ENCODE data around the gene MTARC2. TPM values are rescaled to one million over a fixed set of nuclear protein-coding genes. Genes with fewer than 3 reads are reported as not detected.
A peak's percentile ranks its signal among the peaks of the same experiment; 100 is the strongest.

The MTARC2 gene
- total RNA-seq, 1 experiment from 2014 or later = 15.2 TPM

GRCh38 chr1:220786057-220786336 is 37.9 kb downstream of the MTARC2 start (continued):
- no peak for TF ChIP-seq STAT6 (CRISPR knock-in tag; conservative IDR thresholded peaks at IDR 0.05; ENCODE audit: low read depth)
- TF ChIP-seq JAZF1 (CRISPR knock-in tag; IDR thresholded peaks at IDR 0.05) = no peak
- TF ChIP-seq, protein P1, sequence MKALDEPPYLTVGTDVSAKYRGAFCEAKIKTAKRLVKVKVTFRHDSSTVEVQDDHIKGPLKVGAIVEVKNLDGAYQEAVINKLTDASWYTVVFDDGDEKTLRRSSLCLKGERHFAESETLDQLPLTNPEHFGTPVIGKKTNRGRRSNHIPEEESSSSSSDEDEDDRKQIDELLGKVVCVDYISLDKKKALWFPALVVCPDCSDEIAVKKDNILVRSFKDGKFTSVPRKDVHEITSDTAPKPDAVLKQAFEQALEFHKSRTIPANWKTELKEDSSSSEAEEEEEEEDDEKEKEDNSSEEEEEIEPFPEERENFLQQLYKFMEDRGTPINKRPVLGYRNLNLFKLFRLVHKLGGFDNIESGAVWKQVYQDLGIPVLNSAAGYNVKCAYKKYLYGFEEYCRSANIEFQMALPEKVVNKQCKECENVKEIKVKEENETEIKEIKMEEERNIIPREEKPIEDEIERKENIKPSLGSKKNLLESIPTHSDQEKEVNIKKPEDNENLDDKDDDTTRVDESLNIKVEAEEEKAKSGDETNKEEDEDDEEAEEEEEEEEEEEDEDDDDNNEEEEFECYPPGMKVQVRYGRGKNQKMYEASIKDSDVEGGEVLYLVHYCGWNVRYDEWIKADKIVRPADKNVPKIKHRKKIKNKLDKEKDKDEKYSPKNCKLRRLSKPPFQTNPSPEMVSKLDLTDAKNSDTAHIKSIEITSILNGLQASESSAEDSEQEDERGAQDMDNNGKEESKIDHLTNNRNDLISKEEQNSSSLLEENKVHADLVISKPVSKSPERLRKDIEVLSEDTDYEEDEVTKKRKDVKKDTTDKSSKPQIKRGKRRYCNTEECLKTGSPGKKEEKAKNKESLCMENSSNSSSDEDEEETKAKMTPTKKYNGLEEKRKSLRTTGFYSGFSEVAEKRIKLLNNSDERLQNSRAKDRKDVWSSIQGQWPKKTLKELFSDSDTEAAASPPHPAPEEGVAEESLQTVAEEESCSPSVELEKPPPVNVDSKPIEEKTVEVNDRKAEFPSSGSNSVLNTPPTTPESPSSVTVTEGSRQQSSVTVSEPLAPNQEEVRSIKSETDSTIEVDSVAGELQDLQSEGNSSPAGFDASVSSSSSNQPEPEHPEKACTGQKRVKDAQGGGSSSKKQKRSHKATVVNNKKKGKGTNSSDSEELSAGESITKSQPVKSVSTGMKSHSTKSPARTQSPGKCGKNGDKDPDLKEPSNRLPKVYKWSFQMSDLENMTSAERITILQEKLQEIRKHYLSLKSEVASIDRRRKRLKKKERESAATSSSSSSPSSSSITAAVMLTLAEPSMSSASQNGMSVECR (CRISPR knock-in tag; IDR thresholded peaks at IDR 0.05; ENCODE audit: borderline replicate concordance) = no peak
- TF ChIP-seq GTF2I (CRISPR knock-in tag; conservative IDR thresholded peaks at IDR 0.05) = no peak

DNA sequence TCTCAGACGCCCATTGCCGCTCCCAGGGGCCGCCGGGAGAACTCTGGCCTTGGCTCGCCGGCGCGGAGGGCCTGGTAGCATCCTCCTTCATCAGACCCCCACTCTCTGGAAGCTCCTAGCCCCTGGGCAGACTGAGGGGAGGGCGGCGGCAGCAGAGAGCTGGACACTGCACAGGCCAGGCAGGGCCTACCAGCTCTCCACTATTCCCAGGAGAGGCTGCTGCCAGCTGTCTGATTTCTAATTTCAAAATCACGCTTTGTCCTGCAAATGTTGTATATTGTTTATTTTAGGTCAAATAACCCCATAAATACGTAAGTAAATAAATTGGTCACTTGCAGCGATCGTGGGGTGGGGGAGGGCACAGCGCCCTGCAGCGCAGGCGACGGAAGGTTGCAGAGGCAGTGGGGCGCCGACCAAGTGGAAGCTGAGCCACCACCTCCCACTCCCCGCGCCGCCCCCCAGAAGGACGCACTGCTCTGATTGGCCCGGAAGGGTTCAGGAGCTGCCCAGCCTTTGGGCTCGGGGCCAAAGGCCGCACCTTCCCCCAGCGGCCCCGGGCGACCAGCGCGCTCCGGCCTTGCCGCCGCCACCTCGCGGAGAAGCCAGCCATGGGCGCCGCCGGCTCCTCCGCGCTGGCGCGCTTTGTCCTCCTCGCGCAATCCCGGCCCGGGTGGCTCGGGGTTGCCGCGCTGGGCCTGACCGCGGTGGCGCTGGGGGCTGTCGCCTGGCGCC is 38.4 kb downstream of the MTARC2 start, which contains the start of gene MTARC1:
MTARC1 (plus strand) TSS at position 577 of the 732 bp plus-strand sequence; CDS start at position 609, 32 bp downstream.
- peaks cover 26% of the 10 kb centered on the region for H3K4me1 Mint-ChIP-seq
- H3K27ac Mint-ChIP-seq = peak within 1 kb of the TSS; percentile 36
- H3K27me3 Mint-ChIP-seq (ENCODE audit: low read depth) = peaks cover 3% of the 10 kb centered on the region; the same call in 1 of the 2 replicates
- no peaks in the 10 kb centered on the region; the same call in 1 of the 2 replicates for H3K9me3 Mint-ChIP-seq
- ATAC-seq (peak; percentile 92), DNase-seq (ENCODE audit: low spot score) (peak; percentile 80)
- peaks cover 12% of the 10 kb centered on the region for H3K36me3 Mint-ChIP-seq
- CTCF ChIA-PET = interaction anchor here (0.7 to 5.3 kb wide), 14 partner anchors 11 to 506 kb away, joined by 3 to 78 read pairs (median 6); partner anchors contain the start of genes C1orf115, HLX and MTARC2
- H3K4me3 Mint-ChIP-seq = peak within 1 kb of the TSS; percentile 80
- POLR2A ChIA-PET = interaction anchor here (0.5 to 2.1 kb wide), 5 partner anchors 10 to 487 kb away, joined by 3 to 17 read pairs (median 4); partner anchors contain the start of gene MTARC2
- TF ChIP-seq, protein P2, sequence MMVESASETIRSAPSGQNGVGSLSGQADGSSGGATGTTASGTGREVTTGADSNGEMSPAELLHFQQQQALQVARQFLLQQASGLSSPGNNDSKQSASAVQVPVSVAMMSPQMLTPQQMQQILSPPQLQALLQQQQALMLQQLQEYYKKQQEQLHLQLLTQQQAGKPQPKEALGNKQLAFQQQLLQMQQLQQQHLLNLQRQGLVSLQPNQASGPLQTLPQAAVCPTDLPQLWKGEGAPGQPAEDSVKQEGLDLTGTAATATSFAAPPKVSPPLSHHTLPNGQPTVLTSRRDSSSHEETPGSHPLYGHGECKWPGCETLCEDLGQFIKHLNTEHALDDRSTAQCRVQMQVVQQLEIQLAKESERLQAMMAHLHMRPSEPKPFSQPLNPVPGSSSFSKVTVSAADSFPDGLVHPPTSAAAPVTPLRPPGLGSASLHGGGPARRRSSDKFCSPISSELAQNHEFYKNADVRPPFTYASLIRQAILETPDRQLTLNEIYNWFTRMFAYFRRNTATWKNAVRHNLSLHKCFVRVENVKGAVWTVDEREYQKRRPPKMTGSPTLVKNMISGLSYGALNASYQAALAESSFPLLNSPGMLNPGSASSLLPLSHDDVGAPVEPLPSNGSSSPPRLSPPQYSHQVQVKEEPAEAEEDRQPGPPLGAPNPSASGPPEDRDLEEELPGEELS (CRISPR knock-in tag; IDR thresholded peaks at IDR 0.05) = peak; percentile 80; the same call in 1 of the 2 replicates
- TF ChIP-seq FOXK1 (CRISPR knock-in tag; IDR thresholded peaks at IDR 0.05) (0 out of 2 replicates have a peak, but pooled peaks have one; percentile 28), JUN (CRISPR knock-in tag; IDR thresholded peaks at IDR 0.05) (peak; percentile 54; the same call in 1 of the 2 replicates), EMX1 (CRISPR knock-in tag; IDR thresholded peaks at IDR 0.05) (peak; percentile 76; the same call in 1 of the 2 replicates), ERG (CRISPR knock-in tag; IDR thresholded peaks at IDR 0.05) (0 out of 2 replicates have a peak, but pooled peaks have one; percentile 12), NR1H2 (CRISPR knock-in tag; IDR thresholded peaks at IDR 0.05) (no peak), ZNF138 (CRISPR knock-in tag; conservative IDR thresholded peaks at IDR 0.05) (no peak), ESRRA (CRISPR knock-in tag; IDR thresholded peaks at IDR 0.05; ENCODE audit: borderline replicate concordance) (peak; percentile 29; the same call in 1 of the 2 replicates), SP1 (CRISPR knock-in tag; conservative IDR thresholded peaks at IDR 0.05) (peak; percentile 55), GABPB1 (CRISPR knock-in tag; IDR thresholded peaks at IDR 0.05) (peak; percentile 77), E2F5 (CRISPR knock-in tag; IDR thresholded peaks at IDR 0.05) (peak; percentile 20; the same call in 1 of the 2 replicates), PRRX2 (CRISPR knock-in tag; IDR thresholded peaks at IDR 0.05) (no peak)
- TF ChIP-seq, protein P3, sequence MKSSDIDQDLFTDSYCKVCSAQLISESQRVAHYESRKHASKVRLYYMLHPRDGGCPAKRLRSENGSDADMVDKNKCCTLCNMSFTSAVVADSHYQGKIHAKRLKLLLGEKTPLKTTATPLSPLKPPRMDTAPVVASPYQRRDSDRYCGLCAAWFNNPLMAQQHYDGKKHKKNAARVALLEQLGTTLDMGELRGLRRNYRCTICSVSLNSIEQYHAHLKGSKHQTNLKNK (CRISPR knock-in tag; IDR thresholded peaks at IDR 0.05) = no peak
- TF ChIP-seq, protein P4, sequence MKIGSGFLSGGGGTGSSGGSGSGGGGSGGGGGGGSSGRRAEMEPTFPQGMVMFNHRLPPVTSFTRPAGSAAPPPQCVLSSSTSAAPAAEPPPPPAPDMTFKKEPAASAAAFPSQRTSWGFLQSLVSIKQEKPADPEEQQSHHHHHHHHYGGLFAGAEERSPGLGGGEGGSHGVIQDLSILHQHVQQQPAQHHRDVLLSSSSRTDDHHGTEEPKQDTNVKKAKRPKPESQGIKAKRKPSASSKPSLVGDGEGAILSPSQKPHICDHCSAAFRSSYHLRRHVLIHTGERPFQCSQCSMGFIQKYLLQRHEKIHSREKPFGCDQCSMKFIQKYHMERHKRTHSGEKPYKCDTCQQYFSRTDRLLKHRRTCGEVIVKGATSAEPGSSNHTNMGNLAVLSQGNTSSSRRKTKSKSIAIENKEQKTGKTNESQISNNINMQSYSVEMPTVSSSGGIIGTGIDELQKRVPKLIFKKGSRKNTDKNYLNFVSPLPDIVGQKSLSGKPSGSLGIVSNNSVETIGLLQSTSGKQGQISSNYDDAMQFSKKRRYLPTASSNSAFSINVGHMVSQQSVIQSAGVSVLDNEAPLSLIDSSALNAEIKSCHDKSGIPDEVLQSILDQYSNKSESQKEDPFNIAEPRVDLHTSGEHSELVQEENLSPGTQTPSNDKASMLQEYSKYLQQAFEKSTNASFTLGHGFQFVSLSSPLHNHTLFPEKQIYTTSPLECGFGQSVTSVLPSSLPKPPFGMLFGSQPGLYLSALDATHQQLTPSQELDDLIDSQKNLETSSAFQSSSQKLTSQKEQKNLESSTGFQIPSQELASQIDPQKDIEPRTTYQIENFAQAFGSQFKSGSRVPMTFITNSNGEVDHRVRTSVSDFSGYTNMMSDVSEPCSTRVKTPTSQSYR (CRISPR knock-in tag; IDR thresholded peaks at IDR 0.05) = 0 out of 2 replicates have a peak, but pooled peaks have one; percentile 12
